Activated CD8-positive, alpha-beta T cell treated with anti-CD3 and anti-CD28 coated beads for 36 hours (primary cell): ENCODE results near the gene KAT2A. TPM values are rescaled to one million over a fixed set of nuclear protein-coding genes. Genes with fewer than 3 reads are reported as not detected.

Source experiments
- ATAC-seq: fragments of 200-7000 bp; cut with Tn5 transposase; one replicate; pipeline ENCODE4 v1.10.0; 2021; ENCODE audit warnings: mild to moderate bottlenecking, moderate library complexity
- CTCF ChIA-PET: fragments of 350-600 bp; sonication (Branson Sonifier 250); formaldehyde crosslinking; loops from one replicate; lab custom pipeline; 2021; ENCODE audit warnings: antibody characterized with exemption; lab: Charles Lee
- POLR2A ChIA-PET: fragments of 350-600 bp; sonication (Branson Sonifier 250); formaldehyde crosslinking; loops from one replicate; lab custom pipeline; 2021; ENCODE audit warnings: antibody characterized with exemption; lab: Charles Lee
- DNase-seq: peaks from one replicate; pipeline ENCODE4 v3.0.0-alpha.2; 2020
- H3K27ac Mint-ChIP-seq: one replicate; pipeline ENCODE4 v1.8.0; 2021; ENCODE audit warnings: mild to moderate bottlenecking, mixed read lengths
- H3K27me3 Mint-ChIP-seq: one replicate; pipeline ENCODE4 v1.8.0; 2021; ENCODE audit warnings: mixed read lengths
- H3K36me3 Mint-ChIP-seq: one replicate; pipeline ENCODE4 v1.8.0; 2021; ENCODE audit warnings: low read depth, mixed read lengths
- H3K4me1 Mint-ChIP-seq: one replicate; pipeline ENCODE4 v1.8.0; 2021; ENCODE audit warnings: low read depth, mixed read lengths
- H3K4me3 Mint-ChIP-seq: one replicate; pipeline ENCODE4 v1.8.0; 2021; ENCODE audit warnings: mild to moderate bottlenecking, moderate library complexity, mixed read lengths
- H3K9me3 Mint-ChIP-seq: one replicate; pipeline ENCODE4 v1.8.0; 2021; ENCODE audit warnings: mixed read lengths
- CTCF ChIP-seq: fragments of 200-600 bp; IDR thresholded peaks from one replicate; pipeline ENCODE4 v1.8.0; 2022; ENCODE audit warnings: antibody characterized with exemption, mild to moderate bottlenecking
- intact Hi-C: fragments of 100-400 bp; cut with micrococcal nuclease; formaldehyde crosslinking; loops from one replicate; pipeline ENCODE4 v1.10.0; 2022
- total RNA-seq, 2 experiments: library from RNA; stranded (reverse); gene quantifications; one replicate each; pipeline ENCODE4 v1.2.3, GENCODE V29; 2021

Gene KAT2A
- total RNA-seq, 2 experiments from 2014 or later: 49.2 to 50.2 TPM

GRCh38 chr17:42127414-42127813, 6.2 kb upstream of the KAT2A start:
- Mint-ChIP-seq H3K27me3 (no peaks in the 10 kb centered on the region), H3K36me3 (peaks cover 29% of the 10 kb centered on the region), H3K9me3 (no peaks in the 10 kb centered on the region), H3K4me1 (peaks cover 20% of the 10 kb centered on the region), H3K4me3 (no peak overlapping the region), H3K27ac (peak overlapping the region; percentile 12)
- ChIA-PET CTCF (interaction anchor here (1.8 kb wide), 1 partner anchor 26 kb away, joined by 5 read pairs; no protein-coding TSS in a partner anchor), POLR2A (no interaction called here)
- TF ChIP-seq CTCF: no peak
- DNase-seq (no peak), ATAC-seq (no peak)
- intact Hi-C loops: no loop called here

GRCh38 chr17:42126836-42127235, 5.7 kb upstream of the KAT2A start:
- Mint-ChIP-seq H3K27ac (peak overlapping the region; percentile 12), H3K4me1 (peaks cover 14% of the 10 kb centered on the region), H3K4me3 (no peak overlapping the region), H3K36me3 (peaks cover 29% of the 10 kb centered on the region), H3K9me3 (no peaks in the 10 kb centered on the region), H3K27me3 (no peaks in the 10 kb centered on the region)
- CTCF ChIA-PET: interaction anchor here (1.8 kb wide), 1 partner anchor 25 kb away, joined by 5 read pairs; no protein-coding TSS in a partner anchor
- DNase-seq: no peak
- ATAC-seq: no peak
- no peak for TF ChIP-seq CTCF
- POLR2A ChIA-PET: interaction anchor here (1.4 kb wide), 1 partner anchor 14 kb away, joined by 3 read pairs; the partner anchor contains the start of gene DHX58
- intact Hi-C loops: no loop called here

- ChIA-PET POLR2A (interaction anchor here (1.4 kb wide), 1 partner anchor 13 kb away, joined by 3 read pairs; the partner anchor contains the start of gene DHX58), CTCF (no interaction called here)
- no peaks in the 10 kb centered on the region for H3K9me3 Mint-ChIP-seq
- peaks cover 28% of the 10 kb centered on the region for H3K36me3 Mint-ChIP-seq
- intact Hi-C loops: no loop called here
- DNase-seq: no peak
- ATAC-seq: no peak
- H3K27me3 Mint-ChIP-seq: no peaks in the 10 kb centered on the region
- peaks cover 10% of the 10 kb centered on the region for H3K4me1 Mint-ChIP-seq
- H3K4me3 Mint-ChIP-seq: no peak overlapping the region
- TF ChIP-seq CTCF: no peak
- no peak overlapping the region for H3K27ac Mint-ChIP-seq
These were observed 4.4 kb upstream of the KAT2A start for GRCh38 chr17:42125565-42125964.

GRCh38 chr17:42124256-42124655, 3.1 kb upstream of the KAT2A start:
- ATAC-seq (no peak), DNase-seq (no peak)
- no peak overlapping the region for H3K27ac Mint-ChIP-seq
- no peak for TF ChIP-seq CTCF
- no peak overlapping the region for H3K4me3 Mint-ChIP-seq
- peaks cover 28% of the 10 kb centered on the region for H3K36me3 Mint-ChIP-seq
- no peaks in the 10 kb centered on the region for H3K9me3 Mint-ChIP-seq
- H3K4me1 Mint-ChIP-seq: peaks cover 20% of the 10 kb centered on the region
- ChIA-PET CTCF (no interaction called here), POLR2A (no interaction called here)
- intact Hi-C loops: no loop called here
- no peaks in the 10 kb centered on the region for H3K27me3 Mint-ChIP-seq

- ATAC-seq (no peak), DNase-seq (no peak)
- POLR2A ChIA-PET: interaction anchor here (0.6 to 3.9 kb wide), 5 partner anchors 9 to 301 kb away, joined by 3 to 24 read pairs (median 4); partner anchors contain the start of gene DHX58
- TF ChIP-seq CTCF: no peak
- peak within 1 kb of the TSS; percentile 67 for H3K4me3 Mint-ChIP-seq
- intact Hi-C loops: no loop called here
- H3K4me1 Mint-ChIP-seq: peaks cover 23% of the 10 kb centered on the region
- CTCF ChIA-PET: interaction anchor here (1.6 kb wide), 1 partner anchor 26 kb away, joined by 3 read pairs; no protein-coding TSS in a partner anchor
- peaks cover 31% of the 10 kb centered on the region for H3K36me3 Mint-ChIP-seq
- H3K9me3 Mint-ChIP-seq: no peaks in the 10 kb centered on the region
- H3K27ac Mint-ChIP-seq: peak within 1 kb of the TSS; percentile 85
- H3K27me3 Mint-ChIP-seq: no peaks in the 10 kb centered on the region
These were observed 1.5 kb upstream of the KAT2A start, which contains the start of gene HSPB9 for GRCh38 chr17:42122371-42123303. Gene HSPB9 (plus strand): TSS chr17:42122804. CDS start chr17:42122851, 47 bp downstream.
